ENCODE data around the gene MLST8.
"Not testable (repeated sequence)": the region's sequence is repeated elsewhere in the genome, so short reads cannot be mapped to it uniquely, and the experiment has no call there.

MLST8 gene

DNA sequence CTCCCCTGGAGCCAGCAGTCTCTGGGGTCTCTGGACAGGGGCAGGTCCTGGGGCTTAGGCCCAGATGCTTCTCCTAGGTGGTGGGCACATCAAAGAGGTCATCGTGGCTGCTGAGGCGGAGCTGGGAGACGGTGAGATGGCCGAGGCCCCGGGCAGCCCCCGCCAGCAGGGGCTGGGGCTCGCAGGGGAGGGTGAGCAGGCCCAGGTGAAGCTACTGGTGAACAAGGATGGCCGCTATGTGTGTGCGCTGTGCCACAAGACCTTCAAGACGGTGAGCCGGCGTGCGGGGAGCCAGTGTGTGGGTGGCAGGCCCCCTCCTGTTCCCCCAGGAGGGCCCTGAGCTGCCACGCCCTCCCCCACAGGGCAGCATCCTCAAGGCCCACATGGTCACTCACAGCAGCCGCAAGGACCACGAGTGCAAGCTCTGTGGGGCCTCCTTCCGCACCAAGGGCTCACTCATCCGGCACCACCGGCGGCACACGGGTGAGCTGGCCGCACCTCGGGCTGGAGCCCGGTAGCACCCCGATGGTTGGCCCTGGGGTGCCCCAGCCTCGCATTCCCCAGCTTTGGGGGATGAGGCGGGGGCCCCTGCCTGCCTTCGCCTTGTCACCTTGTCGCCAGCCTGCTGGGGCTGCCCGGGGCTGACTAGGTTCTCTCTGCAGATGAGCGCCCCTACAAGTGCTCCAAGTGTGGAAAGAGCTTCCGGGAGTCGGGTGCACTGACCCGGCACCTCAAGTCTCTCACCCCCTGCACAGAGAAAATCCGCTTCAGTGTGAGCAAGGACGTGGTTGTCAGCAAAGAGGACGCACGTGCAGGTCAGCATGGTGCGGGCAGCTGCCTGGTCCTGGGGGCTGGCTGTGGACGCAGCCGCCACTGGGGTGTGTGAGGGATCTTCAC lies 27.1 kb downstream of the MLST8 start:
- DNase-seq, result no peak

DNA sequence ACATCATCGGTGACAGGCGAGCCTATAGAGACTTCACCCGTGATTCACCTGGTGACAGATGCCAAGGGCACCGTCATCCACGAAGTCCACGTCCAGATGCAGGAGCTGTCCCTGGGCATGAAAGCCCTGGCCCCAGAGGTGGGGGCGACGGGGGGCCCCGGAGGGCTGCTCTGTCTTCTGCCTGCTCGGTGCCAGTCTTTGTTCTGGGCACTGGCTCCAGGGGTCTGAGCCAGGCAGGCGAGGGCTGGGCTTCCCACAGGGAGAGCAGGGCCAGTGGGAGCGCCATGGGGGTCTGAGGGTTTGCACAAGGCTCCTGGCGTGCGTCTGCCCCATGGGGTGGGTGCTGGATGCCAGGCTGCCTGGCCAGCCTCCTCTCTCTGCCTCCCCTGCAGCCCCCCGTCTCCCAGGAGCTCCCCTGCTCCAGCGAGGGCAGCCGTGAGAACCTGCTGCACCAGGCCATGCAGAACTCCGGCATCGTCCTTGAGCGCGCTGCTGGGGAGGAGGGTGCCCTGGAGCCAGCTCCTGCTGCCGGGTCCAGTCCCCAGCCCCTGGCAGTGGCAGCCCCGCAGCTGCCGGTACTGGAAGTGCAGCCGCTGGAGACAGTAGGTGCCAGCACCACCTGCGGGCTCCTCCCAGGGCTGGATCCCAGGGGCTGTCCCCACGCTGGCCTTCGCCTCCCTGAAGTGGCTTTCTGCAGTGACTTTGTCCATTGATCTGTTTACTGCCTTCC lies 28.0 kb downstream of the MLST8 start:
- DNase-seq, result no peak

DNA sequence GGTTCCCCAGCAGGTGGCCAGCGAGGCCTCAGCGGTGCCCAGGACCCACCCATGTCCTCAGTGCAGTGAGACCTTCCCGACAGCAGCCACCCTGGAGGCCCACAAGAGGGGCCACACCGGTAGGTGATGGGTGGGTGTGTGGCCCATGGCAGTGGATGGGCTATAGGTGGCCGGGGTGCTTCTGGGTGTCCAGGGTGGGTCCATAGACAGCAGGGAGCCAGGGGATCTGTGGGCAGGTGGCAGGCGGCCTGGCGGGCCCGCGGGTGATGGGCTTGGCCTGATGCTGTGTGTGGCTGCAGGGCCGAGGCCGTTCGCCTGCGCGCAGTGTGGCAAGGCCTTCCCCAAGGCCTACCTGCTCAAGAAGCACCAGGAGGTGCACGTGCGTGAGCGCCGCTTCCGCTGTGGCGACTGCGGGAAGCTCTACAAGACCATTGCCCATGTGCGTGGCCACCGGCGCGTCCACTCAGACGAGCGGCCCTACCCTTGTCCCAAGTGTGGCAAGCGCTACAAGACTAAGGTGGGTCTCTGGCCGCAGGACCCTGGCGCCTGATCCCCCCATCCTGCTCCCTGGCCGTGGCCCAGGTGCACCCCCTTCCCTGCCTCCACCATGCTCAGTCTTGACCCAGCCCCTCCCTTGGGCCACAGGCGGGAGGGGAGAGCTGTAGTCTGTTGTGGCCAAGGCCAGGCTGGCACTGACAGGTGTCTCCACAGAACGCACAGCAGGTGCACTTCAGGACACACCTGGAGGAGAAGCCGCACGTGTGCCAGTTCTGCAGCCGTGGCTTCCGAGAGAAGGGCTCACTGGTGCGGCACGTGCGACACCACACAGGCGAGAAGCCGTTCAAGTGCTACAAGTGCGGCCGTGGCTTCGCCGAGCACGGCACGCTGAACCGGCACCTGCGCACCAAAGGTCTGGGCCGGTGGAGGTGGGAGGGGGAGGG lies 28.9 kb downstream of the MLST8 start:
- no peak for DNase-seq

DNA sequence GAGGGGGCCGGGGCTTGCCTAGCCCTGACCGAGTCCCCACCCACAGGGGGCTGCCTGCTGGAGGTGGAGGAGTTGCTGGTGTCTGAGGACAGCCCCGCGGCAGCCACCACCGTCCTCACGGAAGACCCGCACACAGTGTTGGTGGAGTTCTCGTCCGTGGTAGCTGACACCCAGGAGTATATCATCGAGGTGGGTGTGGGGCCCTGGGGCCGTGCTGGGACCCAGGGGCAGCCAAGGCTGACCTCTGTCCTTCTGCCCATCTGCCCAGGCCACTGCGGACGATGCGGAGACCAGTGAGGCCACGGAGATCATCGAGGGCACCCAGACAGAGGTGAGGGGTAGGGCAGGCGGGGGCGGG lies 29.5 kb downstream of the MLST8 start:
- no peak for DNase-seq

DNA sequence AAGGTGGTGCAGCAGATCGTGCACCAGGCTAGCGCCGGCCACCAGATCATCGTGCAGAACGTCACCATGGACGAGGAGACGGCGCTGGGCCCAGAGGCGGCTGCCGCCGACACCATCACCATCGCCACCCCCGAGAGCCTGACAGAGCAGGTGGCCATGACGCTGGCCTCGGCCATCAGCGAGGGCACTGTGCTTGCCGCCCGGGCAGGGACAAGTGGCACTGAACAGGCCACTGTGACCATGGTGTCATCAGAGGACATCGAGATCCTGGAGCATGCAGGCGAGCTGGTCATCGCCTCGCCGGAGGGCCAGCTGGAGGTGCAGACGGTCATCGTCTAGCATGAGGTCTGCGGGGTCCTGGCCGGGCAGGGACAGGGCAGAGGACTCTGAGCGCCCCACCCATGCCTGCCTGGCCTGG lies 30.0 kb downstream of the MLST8 start:
- DNase-seq, result no peak

DNA sequence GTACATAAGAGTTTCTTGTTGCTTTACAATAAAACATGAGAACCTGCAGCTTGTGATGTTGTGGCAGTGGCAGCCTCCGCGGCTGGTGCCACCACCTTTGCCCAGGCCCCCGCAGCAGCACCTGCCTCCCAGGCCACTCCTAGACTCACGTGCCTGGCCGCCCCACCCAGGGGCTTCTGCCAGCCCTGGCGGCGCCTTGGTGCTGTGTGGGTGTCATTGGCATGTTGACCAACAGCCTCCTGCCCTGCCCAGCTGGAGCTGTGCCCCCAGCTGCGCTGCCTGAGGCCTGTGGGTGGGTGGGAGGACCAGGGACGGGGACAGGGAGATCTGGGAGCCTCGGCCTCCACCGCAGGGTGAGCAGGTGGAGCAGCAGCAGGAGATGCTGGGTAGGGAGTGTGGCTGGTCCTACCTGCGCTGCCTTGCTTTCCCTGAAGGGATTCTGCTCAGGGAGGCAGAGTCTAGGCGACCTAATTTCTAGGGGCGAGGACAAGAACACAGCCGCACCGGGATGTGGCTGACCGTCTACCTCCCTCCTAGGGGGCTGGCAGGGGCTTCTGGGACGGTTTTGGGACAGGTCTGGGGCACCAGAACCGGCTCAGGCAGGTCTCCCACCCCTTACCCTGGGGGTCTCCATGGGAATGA lies 30.6 kb downstream of the MLST8 start:
- DNase-seq, result no peak

DNA sequence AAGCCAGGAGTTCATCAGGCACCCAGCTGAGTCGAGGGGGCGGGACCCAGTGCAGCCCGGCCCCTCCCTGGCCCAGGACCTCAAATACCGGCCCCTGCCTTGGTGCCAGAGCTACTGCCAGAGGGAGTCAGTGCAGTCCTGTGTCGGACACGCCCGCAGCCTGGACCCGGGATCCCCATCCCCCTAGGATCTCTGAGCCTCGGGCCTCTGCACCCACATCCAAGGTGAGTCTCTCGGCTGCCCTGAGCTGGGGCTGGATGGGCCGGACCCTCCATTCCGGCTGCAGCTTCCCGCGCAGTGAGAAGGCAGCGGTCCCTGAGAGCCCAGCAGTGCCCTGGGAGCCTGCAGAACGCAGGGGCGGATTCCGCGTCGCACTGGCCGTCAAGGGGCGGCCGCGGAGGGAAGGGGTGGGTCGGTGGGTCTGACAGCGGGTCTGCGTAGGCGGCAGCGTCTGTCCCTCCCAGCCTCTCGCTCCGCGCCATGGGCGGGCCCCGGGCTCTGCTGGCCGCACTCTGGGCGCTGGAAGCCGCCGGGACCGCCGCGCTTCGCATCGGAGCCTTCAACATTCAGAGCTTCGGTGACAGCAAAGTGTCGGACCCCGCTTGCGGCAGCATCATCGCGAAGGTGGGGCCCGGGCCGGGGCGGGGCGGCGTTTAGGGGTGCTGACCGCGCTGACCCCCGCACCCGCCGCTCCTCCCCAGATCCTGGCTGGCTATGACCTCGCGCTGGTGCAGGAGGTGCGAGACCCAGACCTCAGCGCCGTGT lies 31.3 kb downstream of the MLST8 start, which contains the start of gene DNASE1L2:
Gene DNASE1L2, plus strand, starts transcription at position 108 of the 765 bp plus-strand sequence. Its CDS starts 373 bp downstream, at position 481.
- peak; percentile 29 for DNase-seq

DNA sequence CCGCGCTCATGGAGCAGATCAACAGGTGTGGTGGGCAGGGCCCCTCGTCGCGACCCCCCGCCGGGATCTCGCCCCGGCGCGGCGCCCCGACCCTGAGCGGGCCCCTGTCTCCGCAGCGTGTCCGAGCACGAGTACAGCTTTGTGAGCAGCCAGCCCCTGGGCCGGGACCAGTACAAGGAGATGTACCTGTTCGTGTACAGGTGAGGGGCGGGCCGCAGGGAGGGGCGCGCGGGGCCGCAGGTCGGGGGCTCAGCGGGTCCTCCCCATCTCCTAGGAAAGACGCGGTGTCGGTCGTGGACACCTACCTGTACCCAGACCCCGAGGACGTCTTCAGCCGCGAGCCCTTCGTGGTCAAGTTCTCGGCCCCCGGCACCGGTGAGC lies 31.8 kb downstream of the MLST8 start:
- no peak for DNase-seq

DNA sequence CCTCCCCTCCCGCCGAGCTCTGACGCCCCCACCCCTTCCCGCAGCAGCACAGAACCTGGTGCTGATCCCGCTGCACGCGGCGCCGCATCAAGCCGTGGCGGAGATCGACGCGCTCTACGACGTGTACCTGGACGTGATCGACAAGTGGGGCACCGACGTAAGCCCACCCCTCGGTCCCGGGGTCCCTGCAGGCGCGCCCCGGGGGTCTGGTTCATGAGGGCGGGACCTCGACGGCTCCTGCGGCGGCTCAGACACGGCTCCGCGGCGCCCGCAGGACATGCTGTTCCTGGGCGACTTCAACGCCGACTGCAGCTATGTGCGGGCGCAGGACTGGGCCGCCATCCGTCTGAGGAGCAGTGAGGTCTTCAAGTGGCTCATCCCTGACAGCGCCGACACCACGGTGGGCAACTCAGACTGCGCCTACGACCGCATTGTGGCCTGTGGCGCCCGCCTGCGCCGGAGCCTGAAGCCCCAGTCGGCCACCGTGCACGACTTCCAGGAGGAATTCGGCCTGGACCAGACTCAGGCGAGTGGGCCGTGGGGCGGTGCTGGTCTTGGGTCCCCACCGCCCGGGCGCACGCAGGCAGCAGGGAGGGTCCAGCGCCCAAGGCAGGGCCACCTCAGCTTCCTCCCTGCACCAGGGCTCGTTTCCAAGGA lies 32.4 kb downstream of the MLST8 start:
- DNase-seq, result no peak

DNA sequence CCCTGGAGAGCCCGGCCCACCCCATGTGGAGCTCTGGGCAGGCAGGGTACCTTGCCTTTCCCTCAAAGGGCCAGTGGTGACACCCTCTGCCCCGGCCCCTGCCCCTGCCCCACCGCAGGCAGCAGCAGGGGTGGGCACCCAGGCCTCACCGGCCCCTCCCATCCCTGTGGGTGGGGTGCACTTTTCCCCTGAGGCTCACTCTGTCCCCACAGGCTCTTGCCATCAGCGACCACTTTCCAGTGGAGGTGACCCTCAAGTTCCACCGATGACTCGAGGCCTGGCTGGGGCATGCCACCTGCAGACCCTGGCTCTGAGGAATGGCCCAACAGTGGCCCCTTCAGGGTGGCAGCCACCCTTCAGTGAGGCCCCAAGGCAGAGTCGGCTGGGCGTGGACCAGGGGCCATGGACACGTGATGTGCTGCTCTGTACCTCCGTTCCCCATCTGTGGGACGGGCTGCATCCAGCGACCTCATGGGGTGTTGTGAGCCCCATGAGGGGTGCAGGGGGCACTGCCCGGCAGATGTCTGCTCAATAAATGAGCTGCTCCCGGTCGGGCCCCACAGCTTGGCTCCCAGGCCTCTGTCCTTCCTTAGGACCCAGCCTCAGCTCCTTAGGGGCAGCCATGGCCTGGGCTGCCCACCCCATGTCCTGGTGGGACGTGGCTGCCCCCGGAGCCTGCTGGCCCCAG lies 33.0 kb downstream of the MLST8 start:
- no peak for DNase-seq

DNA sequence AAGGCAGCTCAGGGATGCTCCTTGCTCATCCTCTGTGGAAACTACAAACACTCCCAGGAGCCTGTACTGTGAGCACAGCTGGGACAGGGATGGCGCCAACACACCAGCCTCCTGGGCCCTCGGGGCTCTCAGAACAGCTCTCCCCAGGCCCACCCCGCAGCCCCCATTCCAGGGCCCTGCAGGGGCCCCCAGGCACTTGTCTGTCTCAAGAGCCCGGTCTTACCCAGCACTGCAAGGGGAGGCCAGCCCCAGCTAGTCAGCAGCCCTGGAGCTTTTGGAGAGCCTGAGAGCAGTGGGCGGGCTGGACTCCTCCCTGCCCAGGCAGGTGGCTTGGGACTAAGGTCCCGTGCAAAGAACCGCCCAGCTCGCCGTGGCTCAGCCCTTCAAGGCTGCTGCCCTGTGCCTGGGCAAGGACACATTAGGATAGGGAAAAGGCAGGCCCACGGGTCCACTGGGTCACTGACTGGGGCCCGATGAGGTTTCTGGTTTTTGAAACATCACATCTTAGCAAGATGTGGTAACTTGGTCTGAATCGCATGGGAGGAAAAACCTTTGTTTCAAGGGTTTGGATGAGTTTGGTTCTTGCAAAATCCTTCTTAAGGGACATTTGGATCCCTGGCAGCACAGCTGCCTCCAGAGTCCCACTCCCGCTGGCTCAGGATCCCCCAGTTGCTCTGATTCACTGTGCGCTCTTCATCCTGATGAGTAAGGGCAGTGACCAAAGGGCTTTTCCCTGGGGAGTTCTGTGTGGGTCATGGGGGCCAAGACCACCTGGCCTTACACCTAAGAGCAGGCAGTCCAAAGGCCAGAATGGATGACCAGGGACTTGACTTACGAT lies 33.8 kb downstream of the MLST8 start:
- DNase-seq, result no peak

DNA sequence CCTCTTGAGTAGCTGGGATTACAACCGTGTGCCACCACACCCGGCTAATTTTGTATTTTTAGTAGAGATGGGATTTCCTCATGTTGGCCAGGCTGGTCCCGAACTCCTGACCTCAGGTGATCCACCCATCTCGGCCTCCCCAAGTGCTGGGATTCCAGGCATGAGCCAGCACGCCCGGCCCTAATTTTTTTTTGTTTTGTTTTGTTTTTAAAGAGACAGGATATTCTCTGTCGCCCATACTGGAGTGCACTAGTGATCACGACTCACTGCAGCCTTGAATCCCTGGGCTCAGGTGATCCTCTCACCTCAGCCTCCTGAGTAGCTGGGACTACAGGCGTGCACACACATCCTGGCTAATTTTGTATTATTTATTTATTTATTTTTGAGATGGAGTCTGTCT lies 35.1 kb downstream of the MLST8 start:
- not testable (repeated sequence) for DNase-seq

DNA sequence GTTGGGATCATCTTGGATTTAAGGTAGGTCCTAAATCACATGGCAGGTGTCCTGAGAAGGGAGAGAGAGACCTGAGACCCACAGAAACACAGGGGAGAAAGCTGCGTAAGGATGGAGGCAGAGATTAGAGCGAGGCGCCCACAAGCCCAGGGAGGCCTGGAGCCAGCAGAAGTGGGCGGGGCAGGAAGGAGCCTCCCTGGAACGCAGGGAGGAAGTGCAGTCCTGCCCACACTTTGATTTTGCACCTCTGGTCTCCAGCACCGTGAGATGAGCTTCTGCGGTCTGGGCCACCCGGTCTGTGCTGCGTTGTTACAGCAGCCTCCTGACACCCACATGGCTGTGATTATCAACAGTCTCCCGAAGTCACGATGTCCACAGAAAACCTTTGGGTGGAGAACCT lies 37.3 kb downstream of the MLST8 start:
- no peak for DNase-seq

DNA sequence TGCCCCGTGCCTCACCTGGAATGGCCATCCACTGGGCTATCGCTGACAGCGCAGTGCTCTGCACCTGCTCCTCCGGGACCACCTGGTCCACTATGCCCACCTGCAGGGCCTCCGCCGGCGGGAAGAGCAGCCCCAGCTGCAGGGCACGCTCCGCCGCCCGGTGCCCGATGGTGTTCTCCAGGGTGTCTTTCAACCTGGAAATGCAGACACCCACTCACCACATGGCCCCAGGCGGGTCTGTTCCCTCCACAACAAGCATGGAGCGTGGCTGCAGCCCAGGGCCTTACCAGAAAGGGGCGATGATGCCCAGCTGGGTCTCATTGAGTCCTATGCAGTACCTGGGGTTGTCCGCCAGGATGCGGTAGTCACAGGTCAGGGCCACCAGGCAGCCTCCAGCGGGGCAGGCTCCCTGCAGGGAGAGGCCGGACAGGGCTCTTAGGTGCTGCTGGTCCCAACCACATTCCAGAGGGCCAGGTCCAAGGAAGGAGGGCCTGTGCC lies 37.8 kb downstream of the MLST8 start:
- no peak for DNase-seq

DNA sequence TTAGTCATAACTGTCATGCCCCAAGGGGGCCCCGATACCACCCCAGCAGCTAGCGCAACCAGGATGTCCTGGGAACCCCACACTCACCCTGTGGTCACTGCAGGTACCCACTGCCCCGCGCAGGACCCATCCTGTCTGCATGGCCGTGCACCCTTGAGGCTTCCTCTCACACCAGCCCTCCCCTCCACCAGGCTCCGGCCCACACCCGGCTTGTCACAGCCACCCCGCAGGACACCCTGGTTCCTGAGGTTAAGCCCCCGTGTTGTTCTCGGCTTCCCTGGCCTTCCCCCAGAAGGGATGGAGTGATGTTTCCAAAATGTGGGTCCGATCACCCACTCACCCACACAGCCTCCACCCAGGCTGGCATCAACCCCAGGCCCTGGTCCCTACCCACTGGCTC lies 38.5 kb downstream of the MLST8 start:
- no peak for DNase-seq

DNA sequence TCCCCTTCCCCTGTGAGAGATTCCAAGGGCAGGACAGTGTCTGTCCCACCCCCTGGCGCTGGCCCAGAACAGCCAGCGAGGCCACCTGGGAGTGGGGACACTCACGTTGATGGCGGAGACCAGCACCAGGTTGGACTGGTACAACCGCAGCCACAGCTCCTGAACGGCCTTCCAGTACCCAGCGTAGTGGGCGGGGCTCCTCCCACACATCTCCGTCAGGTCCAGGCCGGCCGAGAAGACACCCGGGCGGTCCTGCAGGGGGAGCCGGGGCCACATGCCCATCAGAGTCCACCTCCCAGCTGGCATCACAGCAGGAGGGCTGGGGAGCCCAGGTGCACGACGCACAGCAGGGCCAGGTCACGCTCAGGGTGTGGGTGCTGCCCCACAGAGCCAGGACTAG lies 39.0 kb downstream of the MLST8 start:
- no peak for DNase-seq

DNA sequence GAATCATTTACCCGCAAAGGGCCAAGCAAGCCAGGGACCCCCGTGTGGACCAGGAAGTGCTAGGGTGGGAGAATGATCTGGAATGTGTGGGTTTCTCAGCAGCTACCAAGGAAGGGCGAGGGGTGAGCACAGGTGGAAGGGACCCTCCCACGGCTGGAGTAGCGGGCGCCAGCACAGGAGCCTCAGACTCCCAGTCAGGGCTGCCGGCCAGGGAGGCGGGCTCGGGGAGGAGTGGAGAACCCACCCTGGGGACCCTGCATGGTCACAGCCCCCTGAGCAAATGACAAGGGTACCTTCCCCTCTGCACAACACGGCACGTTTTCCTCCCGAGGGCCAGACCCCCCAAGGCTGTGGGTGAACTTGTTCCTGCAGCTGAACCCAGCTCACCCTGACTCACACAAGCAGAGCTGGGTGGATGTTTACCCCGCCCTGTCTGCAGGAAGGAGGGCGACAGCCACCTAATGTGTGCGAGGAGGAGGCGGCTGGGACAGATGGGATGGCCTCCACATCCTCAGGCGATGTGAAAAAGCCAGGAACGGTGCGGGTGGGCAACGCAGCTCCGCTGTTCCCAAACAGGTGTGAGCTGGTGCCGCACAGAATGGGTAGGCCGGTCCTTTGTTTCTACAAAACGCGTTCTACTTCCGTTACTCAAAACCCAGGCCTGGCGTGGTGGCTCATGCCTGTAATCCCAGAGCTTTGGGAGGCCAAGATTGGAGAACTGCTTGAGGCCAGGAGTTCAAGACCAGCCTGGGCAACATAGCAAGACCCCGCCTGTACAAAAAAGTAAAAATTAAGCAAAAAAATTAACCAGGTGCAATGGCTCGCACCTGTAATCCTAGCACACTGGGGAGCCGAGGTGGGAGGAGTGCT lies 39.9 kb downstream of the MLST8 start:
- DNase-seq, result no peak

DNA sequence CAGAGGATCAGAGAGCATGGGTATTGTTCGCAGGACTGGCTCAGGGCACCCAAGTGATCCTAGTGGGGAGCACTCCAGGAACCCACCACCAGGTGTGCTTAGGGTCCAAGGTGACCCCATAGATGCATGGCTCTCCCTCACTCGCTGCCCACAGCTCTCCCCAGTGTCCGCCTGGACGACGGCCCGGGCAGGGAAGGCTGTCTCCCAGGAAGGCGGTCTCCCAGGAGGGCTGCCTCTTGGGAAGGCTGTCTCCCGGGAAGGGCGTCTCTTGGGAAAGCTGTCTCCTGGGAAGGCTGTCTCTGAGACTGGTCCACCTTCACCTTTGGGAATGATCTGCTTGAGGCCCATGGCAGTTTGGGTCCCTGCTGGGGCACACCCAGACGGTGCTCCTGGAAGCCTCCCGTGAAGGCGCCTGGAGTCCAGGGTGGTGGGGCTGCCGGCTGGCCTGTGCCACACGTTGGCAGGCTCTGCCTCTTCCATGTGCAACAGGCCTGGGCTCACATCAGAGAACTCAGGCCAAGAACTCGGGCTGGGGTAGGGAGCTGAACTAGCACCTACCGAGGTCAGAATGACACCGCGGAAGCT lies 41.1 kb downstream of the MLST8 start:
- no peak for DNase-seq

Measured in fibroblast of skin of scalp (primary cell).